HT-29 (cell line): Measurements from ENCODE around the gene GAGE10. TPM values are rescaled to one million over a fixed set of nuclear protein-coding genes. Genes with fewer than 3 reads are reported as not detected.
A peak's percentile ranks its signal among the peaks of the same experiment; 100 is the strongest.

Experiments
- DNase-seq: peaks from one replicate; pipeline ENCODE4 v3.0.0-alpha.2; 2015; ENCODE audit warnings: low spot score
- total RNA-seq: library from RNA; depleted of rRNA; stranded (reverse); fragments of >200 nt; shearing (Covaris generic); gene quantifications from 2 replicates; pipeline ENCODE4 v1.2.3, GENCODE V29; 2014; rRNA removed

Gene GAGE10
- total RNA-seq: not detected in 2 replicates

- DNase-seq: no peak
Measured at GRCh38 chrX:49303346-49303745, at the start of gene GAGE10. Gene GAGE10, plus strand, starts transcription at chrX:49303646. Its CDS starts 1,214 bp downstream, at chrX:49304860.

DNA sequence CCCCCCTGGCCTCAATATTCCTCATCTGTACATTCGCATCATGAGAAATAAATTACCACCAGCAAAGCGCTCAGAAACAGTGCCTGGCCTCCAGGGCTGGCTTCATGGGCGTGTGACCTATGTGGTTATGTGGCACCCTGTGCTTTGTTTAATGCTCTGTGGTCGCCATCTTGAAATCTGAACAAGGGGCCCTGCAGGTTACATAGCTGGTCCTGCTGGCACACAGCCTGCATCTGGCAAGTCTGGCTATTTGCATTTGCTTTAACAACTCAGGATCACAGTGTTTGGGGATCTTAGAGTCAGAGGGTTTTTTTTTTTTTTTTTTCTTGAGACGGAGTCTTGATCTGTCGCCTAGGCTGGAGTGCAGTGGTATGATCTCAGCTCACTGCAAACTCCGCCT lies 48.8 kb upstream of the GAGE10 start:
- no peak for DNase-seq

DNA sequence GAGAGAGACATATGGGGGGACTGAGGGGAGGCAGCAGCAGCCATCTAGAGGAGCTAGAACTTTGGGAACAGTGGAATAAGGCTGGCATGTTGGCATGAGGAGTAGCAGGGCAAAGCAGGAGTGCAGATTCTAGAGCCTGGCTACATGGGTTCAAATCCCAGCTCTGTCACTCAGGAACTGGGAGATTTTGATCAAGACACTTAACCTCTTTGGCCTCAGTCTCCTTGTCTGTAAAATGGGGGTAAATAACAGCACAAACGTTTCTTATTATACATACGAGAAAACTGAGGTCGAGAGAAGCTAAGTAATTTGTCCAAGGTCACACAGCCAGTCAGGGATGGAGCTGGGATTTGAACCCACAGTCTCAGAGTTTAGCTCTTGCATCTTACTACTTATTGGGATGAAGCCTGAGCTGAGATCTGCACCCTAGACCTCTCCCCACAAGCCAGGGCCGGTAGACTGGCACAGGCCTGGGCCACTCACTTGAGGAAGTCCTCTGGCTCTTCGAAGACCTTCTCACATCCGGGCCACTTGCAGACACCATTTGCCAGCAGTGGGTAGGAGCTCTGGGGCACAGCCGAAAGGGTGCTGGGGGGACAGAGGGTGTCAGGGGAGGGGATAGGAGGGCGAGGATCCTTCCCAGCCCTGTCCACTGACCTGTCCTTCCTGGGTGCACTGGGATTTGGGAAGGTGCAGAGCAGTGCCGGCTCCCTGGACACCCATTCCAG lies 47.0 kb upstream of the GAGE10 start:
- no peak for DNase-seq

DNA sequence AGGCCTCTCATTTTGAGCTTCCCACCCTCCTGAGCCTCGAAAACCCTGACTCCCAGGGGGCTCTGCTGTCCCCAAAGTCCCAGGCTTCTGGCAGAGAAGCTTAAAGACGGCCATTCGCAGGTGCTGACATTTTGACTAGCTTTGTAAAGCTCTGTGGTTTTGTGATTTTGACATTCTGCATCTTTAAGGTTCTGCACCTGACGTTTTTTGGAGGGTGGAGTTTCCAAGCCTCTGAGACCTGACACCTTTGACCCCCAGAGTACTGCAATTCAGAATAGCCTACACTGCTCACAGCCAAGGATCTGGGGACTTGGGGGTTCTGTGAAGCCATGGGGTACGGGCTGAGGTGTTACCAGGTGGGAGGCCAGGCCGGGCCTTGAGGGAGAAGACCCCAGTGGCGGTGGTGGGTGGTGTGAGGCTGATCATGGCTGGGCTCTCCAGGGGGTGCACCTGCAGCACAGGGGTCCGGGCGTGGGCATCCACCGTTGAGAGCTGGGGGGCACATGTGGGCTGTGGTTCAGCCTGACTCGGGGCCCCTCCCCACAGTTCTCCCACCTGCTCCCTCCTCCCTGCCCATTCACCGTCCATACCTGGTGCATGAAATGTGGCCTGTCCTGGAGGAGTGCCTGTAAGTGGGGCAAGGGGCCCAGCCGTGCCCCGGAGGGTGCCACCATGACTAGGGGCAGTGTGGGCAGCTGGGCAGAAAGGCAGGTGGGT lies 46.2 kb upstream of the GAGE10 start:
- DNase-seq: no peak

DNA sequence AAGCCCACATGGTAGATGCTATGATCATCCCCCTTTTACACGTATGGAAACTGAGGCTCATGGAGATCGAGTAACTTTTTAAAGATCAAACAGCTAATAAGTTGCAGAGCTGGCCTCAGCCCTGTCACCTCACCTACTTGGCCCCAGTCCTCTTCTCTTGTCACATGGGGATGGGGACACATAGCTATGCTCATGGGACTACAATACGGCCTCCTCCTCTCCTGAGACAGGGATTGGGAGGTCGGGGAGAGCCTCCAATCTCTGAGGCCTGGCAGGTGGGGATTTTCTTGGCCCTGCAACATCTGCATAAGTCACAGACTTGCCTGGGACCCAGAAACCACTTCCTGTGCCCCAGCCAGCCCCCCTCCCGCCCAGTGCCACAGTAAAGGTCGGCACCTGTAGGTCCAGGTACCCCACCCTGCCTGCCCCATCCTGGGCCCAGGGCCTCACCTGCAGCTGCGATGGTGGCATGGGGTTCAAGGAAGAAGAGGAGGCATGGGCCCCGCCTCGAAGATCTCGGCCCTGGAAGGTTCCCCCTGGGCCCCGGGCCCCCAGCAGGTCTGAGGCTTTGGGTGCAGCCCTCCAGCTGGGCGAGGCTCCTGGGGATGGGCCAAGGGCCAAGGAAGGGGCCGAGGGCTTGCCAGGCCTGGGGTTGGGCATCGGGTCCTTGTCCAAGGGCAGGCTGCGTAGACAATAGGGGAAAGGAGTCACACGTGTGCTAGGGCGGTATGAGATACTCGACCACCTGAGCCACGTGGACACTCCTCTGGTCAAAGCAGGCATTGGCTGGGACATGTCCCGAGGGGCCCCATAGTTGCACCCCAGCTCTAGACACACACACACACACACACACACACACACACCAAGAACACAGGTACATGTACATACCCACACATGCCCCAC lies 45.3 kb upstream of the GAGE10 start:
- no peak for DNase-seq

DNA sequence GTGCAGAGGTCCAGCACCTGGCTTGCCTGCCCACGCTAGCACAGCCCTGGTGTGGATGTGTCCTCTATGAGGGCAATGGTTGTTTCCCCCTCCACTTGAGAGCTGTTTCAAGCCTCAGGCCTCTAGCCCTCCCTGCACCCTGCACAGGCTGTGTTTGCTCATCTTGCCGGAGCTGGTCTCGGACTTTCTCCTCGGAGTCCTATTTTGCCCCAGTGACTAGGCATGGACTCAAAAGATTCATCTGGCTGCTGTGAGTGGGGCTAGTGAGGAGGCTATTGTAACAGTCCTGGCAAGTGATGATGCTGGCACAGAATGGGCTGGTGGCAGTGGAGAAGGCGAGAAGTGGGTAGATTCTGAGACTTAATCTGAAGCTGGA lies 44.7 kb upstream of the GAGE10 start:
- no peak for DNase-seq

DNA sequence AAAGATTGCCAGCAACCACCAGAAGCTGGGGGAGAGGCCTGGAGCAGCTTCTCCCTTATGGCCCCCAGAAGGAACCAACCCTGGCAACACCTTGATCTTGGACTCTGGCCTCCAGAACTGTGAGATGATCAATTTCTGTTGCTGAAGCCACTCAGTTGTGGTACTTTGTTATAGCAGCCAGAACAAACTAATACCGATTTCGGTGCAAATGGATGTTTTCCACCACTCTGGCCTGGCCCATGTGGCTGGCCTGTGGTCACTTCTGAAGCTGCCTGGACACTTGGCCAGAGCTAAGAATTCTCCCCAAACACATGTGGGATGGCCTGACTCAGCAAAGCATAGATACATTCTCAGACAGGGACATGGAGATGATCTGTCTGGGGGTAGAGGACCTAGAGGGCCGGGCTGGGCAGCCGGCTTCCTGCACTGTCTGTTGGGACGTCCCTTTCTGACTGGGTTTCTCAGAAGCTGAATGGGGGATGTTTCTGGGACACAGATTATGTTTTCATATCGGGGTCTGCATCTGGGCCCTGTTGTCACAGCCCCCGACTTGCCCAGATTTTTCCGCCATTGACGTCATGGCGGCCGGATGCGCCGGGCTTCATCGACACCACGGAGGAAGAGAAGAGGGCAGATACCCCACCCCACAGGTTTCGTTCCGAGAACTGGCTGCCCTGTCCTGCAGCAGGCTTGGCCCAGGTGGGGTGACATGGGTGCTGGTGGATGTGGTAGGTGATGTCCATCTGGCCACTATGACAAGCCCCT lies 43.0 kb upstream of the GAGE10 start:
- no peak for DNase-seq

- DNase-seq: no peak
Measured at GRCh38 chrX:49262603-49263002, 40.8 kb upstream of the GAGE10 start.

- DNase-seq: no peak
Measured at GRCh38 chrX:49263631-49264030, 39.8 kb upstream of the GAGE10 start.

GRCh38 chrX:49264460-49264859 lies 39.0 kb upstream of the GAGE10 start, which contains the start of gene FOXP3:
Gene FOXP3, minus strand, starts transcription at chrX:49264710. Its CDS starts 6,205 bp downstream, at chrX:49258505.
- DNase-seq: no peak

GRCh38 chrX:49266523-49267445 lies 36.7 kb upstream of the GAGE10 start:
- no peak for DNase-seq

DNA sequence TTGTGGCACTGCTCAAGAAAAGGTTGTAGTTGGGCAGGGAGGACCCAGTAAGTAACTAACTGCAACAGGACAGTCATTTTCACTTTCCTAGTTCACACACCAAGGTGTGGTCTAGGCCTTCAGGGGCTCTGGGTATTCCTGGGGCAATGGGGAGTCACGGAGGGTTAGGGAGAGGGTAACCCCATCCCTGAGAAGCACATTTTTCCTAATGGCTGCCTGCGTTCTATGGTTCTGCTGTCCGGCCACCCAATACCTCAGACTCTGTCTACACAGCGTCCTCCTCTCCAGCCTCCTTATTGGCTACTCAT lies 34.8 kb upstream of the GAGE10 start:
- DNase-seq: no peak

DNA sequence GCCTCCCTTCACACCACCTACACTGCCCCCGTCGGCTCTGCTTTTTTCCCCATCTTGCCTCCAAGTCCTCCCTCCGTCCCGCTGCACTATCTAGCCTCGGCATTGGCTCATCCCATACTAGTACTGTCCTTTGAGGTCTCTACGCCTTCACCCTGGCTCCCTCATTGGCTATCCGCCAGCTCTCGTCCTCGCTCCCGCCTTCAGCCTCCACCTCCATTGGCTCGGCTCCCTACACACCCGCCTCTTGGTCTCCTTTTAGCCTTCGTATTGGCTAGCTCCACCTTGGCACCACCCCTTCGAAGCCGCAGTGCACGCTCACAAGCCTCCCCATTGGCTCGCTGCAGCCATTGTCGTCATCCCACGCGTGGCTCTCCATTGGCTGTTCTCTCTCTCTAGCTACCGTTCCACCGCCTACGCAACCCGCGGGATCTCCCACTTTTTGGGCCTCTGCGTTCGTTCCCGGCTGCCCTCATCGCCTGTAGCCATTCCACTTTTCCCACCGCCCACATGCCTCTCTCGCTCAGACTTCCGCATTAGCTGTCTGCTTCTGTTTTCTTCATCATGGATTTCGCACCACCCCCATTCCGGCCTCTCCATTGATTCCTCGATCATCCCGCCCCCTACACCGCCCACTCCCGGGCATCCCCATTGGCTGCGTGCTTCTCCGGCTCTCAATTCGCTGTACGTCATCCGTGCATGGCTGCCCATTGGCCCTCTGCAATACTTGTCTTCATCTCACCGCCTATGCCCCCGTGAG lies 34.3 kb upstream of the GAGE10 start:
- DNase-seq: peak; percentile 97

DNA sequence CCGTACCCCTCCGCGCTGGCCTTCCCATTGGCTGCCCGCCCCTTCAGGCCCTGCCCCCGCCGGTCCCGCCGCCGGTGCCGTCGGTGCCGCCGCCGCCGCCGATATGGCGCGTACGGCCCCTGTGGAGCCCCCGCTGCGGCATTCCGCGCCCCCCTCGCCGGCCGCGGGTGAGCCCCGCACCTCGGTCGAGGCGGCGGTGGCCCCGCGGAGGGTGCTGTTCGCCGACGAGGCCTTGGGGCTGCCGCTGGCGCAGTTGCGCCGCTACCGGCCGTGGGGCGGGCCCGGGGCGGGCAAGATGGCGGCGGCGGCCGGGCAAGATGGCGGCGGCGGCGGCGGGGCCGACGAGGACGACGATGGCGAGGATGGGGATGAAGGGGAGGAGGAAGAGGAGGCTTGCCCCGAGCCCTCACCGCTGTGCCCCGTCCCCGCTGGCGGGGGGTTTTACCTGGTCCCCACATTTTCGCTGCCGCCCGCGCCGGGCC lies 33.6 kb upstream of the GAGE10 start, which contains the start of gene PPP1R3F:
Gene PPP1R3F (plus strand): TSS at position 27 of the 482 bp plus-strand sequence. CDS start 77 bp downstream, at position 104.
- no peak for DNase-seq

DNA sequence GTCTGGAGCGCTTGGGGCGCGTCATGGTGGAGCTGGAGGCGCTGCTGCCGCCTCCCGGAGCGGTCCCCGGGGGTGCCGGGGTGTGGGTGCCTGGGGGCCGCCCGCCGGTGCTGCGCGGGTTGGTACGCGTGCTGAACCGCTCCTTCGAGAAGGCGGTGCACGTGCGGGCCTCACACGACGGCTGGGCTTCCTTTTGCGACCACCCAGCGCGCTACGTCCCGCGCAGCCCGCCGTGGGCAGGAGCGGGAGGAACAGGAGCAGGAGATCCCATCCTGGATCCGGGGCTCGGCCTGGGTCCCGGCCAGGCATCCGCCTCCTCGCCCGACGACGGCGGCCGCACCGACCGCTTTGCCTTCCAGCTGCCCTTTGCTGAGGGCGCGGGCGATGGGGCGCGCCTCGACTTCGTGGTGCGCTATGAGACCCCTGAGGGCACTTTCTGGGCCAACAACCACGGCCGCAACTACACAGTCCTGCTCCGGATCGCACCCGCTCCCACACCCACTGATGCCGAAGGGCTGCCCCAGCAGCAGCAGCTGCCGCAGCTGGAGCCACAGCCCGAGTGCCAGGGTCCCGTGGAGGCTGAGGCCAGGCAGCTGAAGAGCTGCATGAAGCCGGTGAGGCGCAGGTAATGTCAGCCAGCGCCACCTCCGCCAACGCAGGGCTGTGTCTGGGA lies 33.1 kb upstream of the GAGE10 start:
- DNase-seq: no peak

DNA sequence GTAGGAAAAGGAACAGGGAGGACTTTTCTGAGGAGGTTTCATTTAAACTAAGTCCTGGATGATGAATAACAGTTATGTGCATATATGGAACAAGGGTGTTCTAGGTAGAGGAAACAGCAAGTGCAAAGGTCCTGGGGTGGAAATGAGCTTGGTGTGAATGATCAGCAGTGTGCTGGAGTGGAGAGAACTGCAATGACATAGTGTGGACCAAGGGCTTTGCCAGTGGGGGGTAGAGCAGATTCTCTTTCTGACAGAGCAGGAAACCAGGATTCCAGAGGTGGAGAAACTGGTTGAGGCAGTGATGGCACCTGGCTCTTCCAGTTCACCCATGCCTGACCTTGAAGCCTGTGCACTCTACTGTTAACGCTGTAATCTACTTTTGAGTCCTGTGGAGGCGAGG lies 32.1 kb upstream of the GAGE10 start:
- peak; percentile 11 for DNase-seq

GRCh38 chrX:49272421-49272820 lies 31.0 kb upstream of the GAGE10 start:
- no peak for DNase-seq

DNA sequence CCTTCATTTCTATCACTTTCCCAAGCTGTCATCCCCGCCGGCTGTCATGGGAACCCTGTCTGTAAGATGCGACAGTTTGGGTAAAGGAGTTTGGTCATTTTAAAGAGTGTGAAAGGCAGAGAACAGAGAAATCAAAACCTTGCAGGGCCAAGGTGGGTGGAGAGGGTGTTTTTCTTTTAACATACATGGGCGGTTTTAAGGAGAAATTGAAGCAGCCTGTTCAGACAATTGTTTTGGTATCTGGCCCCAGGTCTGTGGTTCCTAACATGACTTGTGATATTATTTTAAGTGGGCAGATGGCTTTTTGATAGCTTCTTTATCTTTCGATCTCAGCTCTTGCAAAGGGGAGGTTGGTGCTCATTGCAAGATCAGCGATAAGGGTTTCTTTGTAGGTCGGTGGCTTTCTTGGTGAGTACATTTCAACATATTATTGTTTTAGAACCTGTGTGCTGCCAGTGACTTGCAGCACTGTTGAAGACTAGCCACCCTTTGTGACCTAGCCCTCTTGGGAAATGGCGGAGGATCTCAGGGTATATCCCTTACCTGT lies 30.2 kb upstream of the GAGE10 start:
- DNase-seq: no peak
